ENCODE measurements around the gene NEDD4L. TPM values are rescaled to one million over a fixed set of nuclear protein-coding genes. Genes with fewer than 3 reads are reported as not detected.

NEDD4L gene
- polyA plus RNA-seq, 1 of the 3 experiments (the other 2 are of a cell fraction), result 13.2 TPM

- 40% methylated on average over 8 of the region's 8 CpGs for WGBS (ENCODE audit: low lambda C conversion rate)
- DNase-seq, result no peak
- H3K9ac ChIP-seq, result no peak overlapping the region
- H2AFZ ChIP-seq (ENCODE audit: low read depth), result peak overlapping the region; percentile 30; the same call in 1 of the 2 replicates
- TF ChIP-seq ELF1 (IDR thresholded peaks at IDR 0.05) (no peak), FOXJ3 (CRISPR knock-in tag; IDR thresholded peaks at IDR 0.05) (no peak), EP300 (IDR thresholded peaks at IDR 0.05; ENCODE audit: borderline replicate concordance in 1 of 2, low read depth in 1 of 2, low read length in 1 of 2) (no peak), TEAD4 (IDR thresholded peaks at IDR 0.05; ENCODE audit: borderline replicate concordance, insufficient read depth) (no peak), MAX (IDR thresholded peaks at IDR 0.05; ENCODE audit: low read depth) (no peak), TAF1 (IDR thresholded peaks at IDR 0.05; ENCODE audit: borderline replicate concordance, low read depth, low read length) (no peak), RXRA (IDR thresholded peaks at IDR 0.05; ENCODE audit: borderline replicate concordance, low read depth) (no peak), CHD2 (IDR thresholded peaks at IDR 0.05; ENCODE audit: low read length, partially characterized antibody) (no peak), RCOR1 (IDR thresholded peaks at IDR 0.05; ENCODE audit: low read length) (no peak), NFIC (IDR thresholded peaks at IDR 0.05; ENCODE audit: borderline replicate concordance) (no peak), EZH2phosphoT487 (IDR thresholded peaks at IDR 0.05; ENCODE audit: borderline replicate concordance, low read depth) (no peak), POLR2AphosphoS5 (IDR thresholded peaks at IDR 0.05; ENCODE audit: low read depth, low read length) (no peak), USF1 (IDR thresholded peaks at IDR 0.05; ENCODE audit: borderline replicate concordance, low read depth) (no peak), GABPA (IDR thresholded peaks at IDR 0.05; ENCODE audit: low read depth) (no peak), REST (IDR thresholded peaks at IDR 0.05; ENCODE audit: low read depth, low read length) (no peak), FOXM1 (IDR thresholded peaks at IDR 0.05; ENCODE audit: low read depth) (no peak), ZBTB33 (IDR thresholded peaks at IDR 0.05; ENCODE audit: borderline replicate concordance, low read depth) (no peak), SMC3 (IDR thresholded peaks at IDR 0.05; ENCODE audit: low read depth, low read length) (no peak)
- H3K27ac ChIP-seq (ENCODE audit: low read depth in 2 of 2, low read length in 1 of 2), result no peak overlapping the region; a peak in 1 of 4 replicates
- ChIA-PET POLR2A (no interaction called here), CTCF (interaction anchor here (1.6 kb wide), 1 partner anchor 30 kb away, joined by 4 read pairs; the partner anchor contains the start of gene NEDD4L)
- H3K9me2 ChIP-seq, result no peaks in the 10 kb centered on the region
- H3K27me3 ChIP-seq (ENCODE audit: insufficient read depth), result no peaks in the 10 kb centered on the region
- H3K4me3 ChIP-seq (ENCODE audit: low read depth in 2 of 2, low read length in 1 of 2), result no peak overlapping the region
- no peaks in the 10 kb centered on the region for H3F3A ChIP-seq (replicated peaks; ENCODE audit: insufficient read depth)
- no peaks in the 10 kb centered on the region for H3K36me3 ChIP-seq (replicated peaks in 1 of 2; ENCODE audit: control insufficient read depth in 1 of 2, insufficient read depth in 2 of 2, low read length in 1 of 2)
- H3K9me3 ChIP-seq, result peaks cover 6% of the 10 kb centered on the region; the same call in 1 of the 2 replicates
- H4K20me1 ChIP-seq (ENCODE audit: insufficient read depth), result no peaks in the 10 kb centered on the region
- H3K4me2 ChIP-seq, result no peak overlapping the region
- no peaks in the 10 kb centered on the region for H3K4me1 ChIP-seq (ENCODE audit: control insufficient read depth in 1 of 2, insufficient read depth in 2 of 2, low read depth in 1 of 2, low read length in 1 of 2)
- H3K79me2 ChIP-seq (ENCODE audit: insufficient read depth), result no peaks in the 10 kb centered on the region
These were observed 30.5 kb upstream of the NEDD4L start for GRCh38 chr18:58013241-58014211.

Measured in SK-N-SH (cell line).